Right atrium auricular region (tissue), 2 donors: ENCODE results near the gene MYL11. TPM values are rescaled to one million over a fixed set of nuclear protein-coding genes. Genes with fewer than 3 reads are reported as not detected.

Source experiments
- DNase-seq: peaks from one replicate; pipeline ENCODE4 v3.0.0-alpha.2; 2019; ENCODE audit warnings: low spot score
- H3K27ac ChIP-seq, 2 donors: fragments of 200-600 bp; sonication (generic); 1 replicate in 1 of 2; 2 replicates in 1 of 2; pipeline ENCODE4 v1.5.1; 2016 to 2019
- H3K27me3 ChIP-seq, 2 donors: fragments of 200-600 bp; sonication (generic); one replicate each; pipeline versions ENCODE4 v1.5.1 to v1.6.0; 2017 to 2019
- H3K36me3 ChIP-seq: fragments of 200-600 bp; sonication (generic); one replicate; pipeline ENCODE4 v1.5.1; 2016
- H3K4me1 ChIP-seq, 2 donors: fragments of 200-600 bp; sonication (generic); one replicate each; pipeline versions ENCODE4 v1.5.1 to v1.6.0; 2017 to 2019
- H3K4me3 ChIP-seq, 2 donors: fragments of 200-600 bp; sonication (generic); 1 replicate in 1 of 2; 2 replicates in 1 of 2; pipeline ENCODE4 v1.5.1; 2017 to 2019; ENCODE audit warnings: mild to moderate bottlenecking in 1 of 2, moderate library complexity in 1 of 2
- H3K9me3 ChIP-seq, 2 donors: fragments of 200-600 bp; sonication (generic); one replicate each; pipeline ENCODE4 v1.5.1; 2019
- total RNA-seq, 2 donors: library from RNA; depleted of rRNA; stranded (reverse); fragments of >200 nt; gene quantifications; one replicate each; pipeline ENCODE4 v1.1.0, GENCODE V29; 2016
- TF ChIP-seq, protein P1 (sequence below), 2 donors: fragments of 200-600 bp; sonication (generic); IDR thresholded peaks; one replicate each; pipeline ENCODE4 v1.5.1; 2019; ENCODE audit warnings: antibody characterized with exemption in 2 of 2

MYL11 gene
- total RNA-seq, 2 donors from 2014 or later: not detected

DNA sequence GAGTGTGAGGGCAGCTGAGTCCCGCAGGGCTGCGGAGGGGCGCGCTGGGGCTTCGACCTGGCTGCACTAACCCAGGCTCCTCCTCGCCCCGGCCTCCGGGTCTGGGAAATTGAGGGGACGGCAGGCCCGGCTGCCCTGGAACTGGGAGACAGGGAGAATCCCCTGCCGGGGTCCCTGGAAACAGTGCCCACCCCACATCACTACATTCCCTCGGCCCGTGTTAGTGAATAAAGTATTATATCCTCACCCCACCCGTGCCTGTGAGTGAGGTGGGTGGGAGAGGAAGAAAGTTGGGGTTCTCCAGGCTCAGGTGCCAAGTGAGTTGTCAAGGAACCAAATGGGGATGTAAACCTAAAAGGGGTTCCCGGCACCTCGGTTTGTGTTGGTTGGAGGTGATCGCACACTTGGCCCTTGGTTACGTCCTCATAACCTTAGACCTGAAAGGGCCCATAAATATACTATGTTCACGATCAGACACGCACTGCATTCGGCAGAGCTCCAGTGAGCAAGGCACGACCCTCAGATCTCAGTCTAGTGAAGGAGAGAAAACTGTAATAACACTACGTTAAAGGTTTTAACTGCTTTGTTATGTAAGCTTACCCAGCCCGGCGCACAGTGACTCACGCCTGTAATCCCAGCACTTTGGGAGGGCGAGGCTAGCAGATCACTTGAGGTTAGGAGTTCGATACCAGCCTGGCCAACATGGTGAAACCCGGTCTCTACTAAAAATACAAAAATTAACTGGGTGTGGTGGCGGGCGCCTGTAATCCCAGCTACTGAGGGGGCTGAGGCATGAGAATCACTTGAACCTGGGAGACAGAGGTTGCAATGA, 44.0 kb downstream of the MYL11 start:
- peak overlapping the region; percentile 81 to 90 for H3K27ac ChIP-seq
- peak overlapping the region; percentile 48 to 65 for H3K4me3 ChIP-seq
- peaks cover 0 to 11% of the 10 kb centered on the region in 2 donors for H3K4me1 ChIP-seq
- no peak for DNase-seq
- no peaks in the 10 kb centered on the region for H3K9me3 ChIP-seq
- H3K36me3 ChIP-seq: peaks cover 8% of the 10 kb centered on the region
- H3K27me3 ChIP-seq: no peaks in the 10 kb centered on the region
- TF ChIP-seq, protein P1, sequence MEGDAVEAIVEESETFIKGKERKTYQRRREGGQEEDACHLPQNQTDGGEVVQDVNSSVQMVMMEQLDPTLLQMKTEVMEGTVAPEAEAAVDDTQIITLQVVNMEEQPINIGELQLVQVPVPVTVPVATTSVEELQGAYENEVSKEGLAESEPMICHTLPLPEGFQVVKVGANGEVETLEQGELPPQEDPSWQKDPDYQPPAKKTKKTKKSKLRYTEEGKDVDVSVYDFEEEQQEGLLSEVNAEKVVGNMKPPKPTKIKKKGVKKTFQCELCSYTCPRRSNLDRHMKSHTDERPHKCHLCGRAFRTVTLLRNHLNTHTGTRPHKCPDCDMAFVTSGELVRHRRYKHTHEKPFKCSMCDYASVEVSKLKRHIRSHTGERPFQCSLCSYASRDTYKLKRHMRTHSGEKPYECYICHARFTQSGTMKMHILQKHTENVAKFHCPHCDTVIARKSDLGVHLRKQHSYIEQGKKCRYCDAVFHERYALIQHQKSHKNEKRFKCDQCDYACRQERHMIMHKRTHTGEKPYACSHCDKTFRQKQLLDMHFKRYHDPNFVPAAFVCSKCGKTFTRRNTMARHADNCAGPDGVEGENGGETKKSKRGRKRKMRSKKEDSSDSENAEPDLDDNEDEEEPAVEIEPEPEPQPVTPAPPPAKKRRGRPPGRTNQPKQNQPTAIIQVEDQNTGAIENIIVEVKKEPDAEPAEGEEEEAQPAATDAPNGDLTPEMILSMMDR (IDR thresholded peaks at IDR 0.05): no peak

- DNase-seq: no peak
Observed at GRCh38 chr16:30421010-30421409, 46.4 kb downstream of the MYL11 start.

More at GRCh38 chr16:30421010-30421409, 46.4 kb downstream of the MYL11 start:
- Histone ChIP-seq H3K4me1 (peaks cover 0 to 11% of the 10 kb centered on the region in 2 donors), H3K36me3 (peaks cover 21% of the 10 kb centered on the region), H3K27ac (no peak overlapping the region), H3K9me3 (no peaks in the 10 kb centered on the region), H3K27me3 (no peaks in the 10 kb centered on the region), H3K4me3 (no peak overlapping the region)
- TF ChIP-seq, protein P1 (IDR thresholded peaks at IDR 0.05): no peak

Other genes starting within 250 kb of the MYL11 start
- gene CORO1A, start 191.2 kb upstream of the MYL11 start, total RNA-seq: 10 to 100 TPM in 1 of 2 donors, 1 to 10 TPM in 1; 5.4 to 18.6 TPM
- 100 to 1,000 TPM; 143 to 187 TPM for gene BOLA2B, start 181.1 kb upstream of the MYL11 start, total RNA-seq
- 10 to 100 TPM; 25.1 to 36.3 TPM for gene SLX1A, start 180.9 kb upstream of the MYL11 start, total RNA-seq
- 1 to 10 TPM; 2.0 to 7.4 TPM for gene SULT1A3, start 175.5 kb upstream of the MYL11 start, total RNA-seq
- gene NPIPB13, start 126.3 kb upstream of the MYL11 start, total RNA-seq: 1 to 10 TPM in 1 of 2 donors, not detected in 1; 1.7 TPM
- 10 to 100 TPM; 22.0 to 39.3 TPM for gene CD2BP2, start 19.5 kb upstream of the MYL11 start, total RNA-seq
- 10 to 100 TPM; 20.0 to 22.3 TPM for gene TBC1D10B, start 4.3 kb upstream of the MYL11 start, total RNA-seq
- under 1 TPM in 1 of 2 donors, not detected in 1; 0.35 TPM for gene SEPTIN1, start 7.8 kb downstream of the MYL11 start, total RNA-seq
- gene ZNF48, start 20.6 kb downstream of the MYL11 start, total RNA-seq: 10 to 100 TPM in 1 of 2 donors, 1 to 10 TPM in 1; 5.7 to 10.7 TPM
- 10 to 100 TPM; 13.0 to 14.3 TPM for gene ZNF771, start 32.8 kb downstream of the MYL11 start, total RNA-seq
- 10 to 100 TPM; 14.4 to 18.7 TPM for gene DCTPP1, start 55.2 kb downstream of the MYL11 start, total RNA-seq
- 10 to 100 TPM; 18.2 to 18.6 TPM for gene SEPHS2, start 71.1 kb downstream of the MYL11 start, total RNA-seq
- 1 to 10 TPM; 2.0 to 2.6 TPM for gene ITGAL, start 97.9 kb downstream of the MYL11 start, total RNA-seq
- gene ZNF768, start 151.8 kb downstream of the MYL11 start, total RNA-seq: 10 to 100 TPM; 41.1 to 51.4 TPM
- gene ZNF747, start 160.1 kb downstream of the MYL11 start, total RNA-seq: 10 to 100 TPM; 13.3 to 16.2 TPM
- gene ZNF764, start 183.6 kb downstream of the MYL11 start, total RNA-seq: 10 to 100 TPM; 12.0 to 16.9 TPM
- 10 to 100 TPM in 1 of 2 donors, 1 to 10 TPM in 1; 9.6 to 13.5 TPM for gene ZNF688, start 196.9 kb downstream of the MYL11 start, total RNA-seq
- gene ZNF785, start 210.9 kb downstream of the MYL11 start, total RNA-seq: 1 to 10 TPM; 5.5 to 6.0 TPM
- 1 to 10 TPM; 6.2 to 8.3 TPM for gene ZNF689, start 235.6 kb downstream of the MYL11 start, total RNA-seq